GM12878 (cell line): ENCODE results near the gene AURKAIP1. TPM values are rescaled to one million over a fixed set of nuclear protein-coding genes. Genes with fewer than 3 reads are reported as not detected.

Source experiments
- CHD1 ChIP-seq: IDR thresholded peaks from 2 replicates; pipeline ENCODE4 v1.6.1; 2012; ENCODE audit warnings: low read depth, low read length, improper control_type of control experiment
- ESRRA ChIP-seq: IDR thresholded peaks from 2 replicates; pipeline ENCODE4 v1.6.1; 2012; ENCODE audit warnings: mild to moderate bottlenecking, low read length, improper control_type of control experiment
- GABPA ChIP-seq: IDR thresholded peaks from 2 replicates; pipeline ENCODE4 v1.6.1; 2014; ENCODE audit warnings: antibody characterized with exemption, low read depth, mild to moderate bottlenecking, inconsistent platforms
- HCFC1 ChIP-seq: fragments of 150-350 bp; IDR thresholded peaks from 2 replicates; pipeline ENCODE4 v1.6.1; 2014; ENCODE audit warnings: low read length
- HDGF ChIP-seq: fragments of 450-650 bp; IDR thresholded peaks from 2 replicates; pipeline ENCODE4 v1.6.1; 2016; ENCODE audit warnings: antibody characterized with exemption
- MAX ChIP-seq: IDR thresholded peaks from 2 replicates; pipeline ENCODE4 v1.6.1; 2012; ENCODE audit warnings: low read depth, low read length, improper control_type of control experiment
- SIN3A ChIP-seq: IDR thresholded peaks from 2 replicates; pipeline ENCODE4 v1.6.1; 2012; ENCODE audit warnings: low read depth, low read length, improper control_type of control experiment
- YBX1 ChIP-seq: fragments of 450-650 bp; IDR thresholded peaks from 2 replicates; pipeline ENCODE4 v1.6.1; 2016; ENCODE audit warnings: antibody characterized with exemption
- ZBTB40 ChIP-seq: fragments of 450-650 bp; IDR thresholded peaks from 2 replicates; pipeline ENCODE4 v1.6.1; 2016; ENCODE audit warnings: mild to moderate bottlenecking, moderate library complexity, borderline replicate concordance
- polyA plus RNA-seq, 11 experiments: library from polyadenylated mRNA; depleted of rRNA in 4 of 11; unstranded in 6 of 11; stranded (reverse) in 5 of 11; fragments of >200 nt; fragmentation: Nextera tagmentation in 4 of 11; fragmentation: Illumina TruSeq in 1 of 11; extraction: Ambion mirVana in 4 of 11; extraction: Trizol in 1 of 11; gene quantifications; 1 replicate in 1 of 11; 2 replicates in 10 of 11; pipeline versions ENCODE4 v1.2.1 to v1.2.3, GENCODE V29; 2011 to 2016; ENCODE audit warnings: inconsistent platforms in 2 of 11, missing spikeins in 2 of 11, low read depth in 1 of 11
- total RNA-seq, 4 experiments: library from RNA; depleted of rRNA in 3 of 4; stranded (reverse); fragments of >200 nt in 3 of 4; fragmentation: Illumina TruSeq in 1 of 4; extraction: Trizol in 1 of 4; gene quantifications; 2 replicates each; pipeline versions ENCODE4 v1.2.1 to v1.2.3, GENCODE V29; 2013 to 2021
- TF ChIP-seq, protein P1 (sequence below): fragments of 450-650 bp; IDR thresholded peaks from 2 replicates; pipeline ENCODE4 v1.6.1; 2016; ENCODE audit warnings: mild to moderate bottlenecking
- TF ChIP-seq, protein P2 (sequence below): IDR thresholded peaks from 2 replicates; pipeline ENCODE4 v1.6.1; 2012; ENCODE audit warnings: low read depth, low read length, improper control_type of control experiment

Gene AURKAIP1
- total and polyA plus RNA-seq, 10 of the 15 experiments (the other 5 are each of a cell fraction or from before 2014, with no cell fraction given) = 6.5 to 366 (median 120) TPM

- TF ChIP-seq YBX1 (no peak), SIN3A (peak; percentile 58), MAX (peak; percentile 68; the same call in 1 of the 2 replicates), ESRRA (0 out of 2 replicates have a peak, but pooled peaks have one; percentile 36), GABPA (no peak), HCFC1 (peak; percentile 68), ZBTB40 (peak; percentile 83), HDGF (no peak), CHD1 (no peak)
- TF ChIP-seq, protein P1, sequence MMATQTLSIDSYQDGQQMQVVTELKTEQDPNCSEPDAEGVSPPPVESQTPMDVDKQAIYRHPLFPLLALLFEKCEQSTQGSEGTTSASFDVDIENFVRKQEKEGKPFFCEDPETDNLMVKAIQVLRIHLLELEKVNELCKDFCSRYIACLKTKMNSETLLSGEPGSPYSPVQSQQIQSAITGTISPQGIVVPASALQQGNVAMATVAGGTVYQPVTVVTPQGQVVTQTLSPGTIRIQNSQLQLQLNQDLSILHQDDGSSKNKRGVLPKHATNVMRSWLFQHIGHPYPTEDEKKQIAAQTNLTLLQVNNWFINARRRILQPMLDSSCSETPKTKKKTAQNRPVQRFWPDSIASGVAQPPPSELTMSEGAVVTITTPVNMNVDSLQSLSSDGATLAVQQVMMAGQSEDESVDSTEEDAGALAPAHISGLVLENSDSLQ = peak; percentile 99
- TF ChIP-seq, protein P2, sequence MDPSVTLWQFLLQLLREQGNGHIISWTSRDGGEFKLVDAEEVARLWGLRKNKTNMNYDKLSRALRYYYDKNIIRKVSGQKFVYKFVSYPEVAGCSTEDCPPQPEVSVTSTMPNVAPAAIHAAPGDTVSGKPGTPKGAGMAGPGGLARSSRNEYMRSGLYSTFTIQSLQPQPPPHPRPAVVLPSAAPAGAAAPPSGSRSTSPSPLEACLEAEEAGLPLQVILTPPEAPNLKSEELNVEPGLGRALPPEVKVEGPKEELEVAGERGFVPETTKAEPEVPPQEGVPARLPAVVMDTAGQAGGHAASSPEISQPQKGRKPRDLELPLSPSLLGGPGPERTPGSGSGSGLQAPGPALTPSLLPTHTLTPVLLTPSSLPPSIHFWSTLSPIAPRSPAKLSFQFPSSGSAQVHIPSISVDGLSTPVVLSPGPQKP = peak; percentile 71
Measured at GRCh38 chr1:1399187-1399871, 24.3 kb upstream of the AURKAIP1 start, which contains the start of gene CCNL2 (continued).
